NCI-H1105 treated with DMSO at 0.1 percent for 48 hours (cell line): ENCODE measurements around the gene CCL4.

Source experiments
- DNase-seq: peaks from one replicate; lab custom pipeline; 2025; lab: John Stamatoyannopoulos, UW

Gene CCL4

DNA sequence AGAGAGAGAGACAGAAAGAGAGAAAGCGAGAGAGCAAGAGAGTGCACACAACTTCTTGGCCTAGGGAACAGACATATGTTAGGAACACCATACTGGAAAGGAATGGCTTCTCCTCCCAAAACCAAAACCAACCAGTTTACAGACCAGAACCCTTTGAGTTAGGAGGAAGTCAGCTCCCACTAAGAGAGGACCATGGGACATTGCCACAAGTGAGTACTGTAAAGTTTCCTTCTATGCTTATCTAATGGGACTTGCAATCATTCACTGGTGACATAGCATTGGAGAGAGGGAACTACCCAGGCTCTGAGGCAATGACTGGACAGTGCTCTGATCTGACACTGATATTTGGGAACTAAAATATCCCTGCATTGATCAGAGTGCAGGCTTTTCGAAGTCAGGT lies 40.4 kb downstream of the CCL4 start:
- DNase-seq, result no peak

- DNase-seq, result no peak
Measured at GRCh38 chr17:36144981-36145729, 41.5 kb downstream of the CCL4 start.

DNA sequence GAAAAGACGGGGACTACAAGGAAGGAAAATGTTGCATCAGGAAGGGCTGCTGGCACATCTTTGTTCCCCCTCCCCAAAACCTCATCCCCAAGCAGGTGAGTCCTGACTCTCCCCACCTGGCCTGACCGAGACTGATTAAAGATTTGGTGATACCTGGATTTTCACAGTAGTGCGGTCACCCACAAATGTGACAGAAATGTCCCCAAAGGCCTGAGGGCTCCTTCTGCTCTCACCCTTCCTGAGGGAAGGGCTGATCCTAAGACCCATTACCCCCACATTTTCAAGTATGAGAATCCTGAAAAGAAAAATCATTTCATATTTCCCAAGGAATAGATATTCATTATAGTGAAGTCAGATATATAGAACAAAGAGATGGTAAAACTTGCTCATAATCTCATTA lies 44.0 kb downstream of the CCL4 start:
- no peak for DNase-seq

GRCh38 chr17:36148559-36149295 lies 45.1 kb downstream of the CCL4 start:
- peak; percentile 56 for DNase-seq

DNA sequence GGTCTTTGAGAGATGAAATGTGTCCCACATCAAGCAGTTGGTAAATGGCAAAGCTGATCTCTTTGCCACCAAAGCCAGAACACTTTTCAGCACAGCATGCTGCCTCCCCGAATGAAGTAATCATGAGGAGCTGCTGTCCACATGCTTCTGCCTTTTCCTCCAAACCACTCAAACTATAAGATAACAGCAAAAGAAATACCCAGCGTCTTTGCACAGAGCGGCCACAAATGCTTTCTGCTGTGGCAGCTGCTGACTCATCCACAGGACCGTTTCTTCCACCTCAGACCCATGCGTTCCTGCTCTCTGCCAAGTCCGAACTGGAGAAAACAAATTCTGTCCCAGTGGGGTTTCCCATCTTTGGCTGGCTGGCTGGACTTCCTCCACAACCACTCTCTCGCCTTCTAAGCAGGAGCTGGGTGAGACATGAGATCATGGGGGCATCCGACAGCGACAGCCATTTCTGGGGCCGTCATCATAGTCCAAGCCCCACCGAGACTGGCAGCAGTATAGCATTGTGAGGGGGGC lies 45.7 kb downstream of the CCL4 start:
- no peak for DNase-seq

DNA sequence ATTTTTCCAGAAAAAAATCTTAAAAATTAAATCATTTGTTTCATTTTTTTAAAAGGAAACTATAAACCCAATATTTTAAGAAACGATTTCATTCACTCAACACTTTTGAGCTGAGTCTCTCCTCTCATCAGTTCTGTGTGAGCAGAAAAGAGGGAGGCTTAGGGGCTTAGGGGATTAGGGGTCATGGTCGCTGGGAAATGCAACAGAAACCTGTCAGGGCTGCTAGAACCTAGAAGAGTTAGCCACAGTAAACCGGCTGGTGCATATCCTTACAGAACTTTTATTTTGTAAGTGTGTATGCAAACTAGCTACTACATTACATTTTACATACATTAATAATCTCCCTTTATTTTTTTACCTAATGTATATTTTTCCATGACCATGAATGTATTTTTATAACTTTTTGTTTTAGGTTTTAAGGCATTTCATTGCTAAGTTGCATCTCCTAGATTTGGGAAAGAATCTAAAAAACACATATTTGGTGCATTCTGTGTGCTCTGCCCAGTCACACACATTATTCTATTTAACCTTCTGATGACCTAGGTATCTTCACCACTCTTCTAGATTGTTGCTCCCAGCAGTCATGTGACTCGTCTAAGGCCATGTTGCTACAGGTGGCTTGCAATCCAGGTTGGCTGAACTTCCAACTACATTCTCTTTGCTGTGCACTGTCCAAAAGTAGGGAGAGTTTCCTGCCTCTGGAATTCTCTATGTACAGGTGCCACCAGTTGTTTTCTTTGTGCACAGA lies 48.4 kb downstream of the CCL4 start:
- no peak for DNase-seq

GRCh38 chr17:36152639-36153120 lies 49.1 kb downstream of the CCL4 start:
- no peak for DNase-seq

DNA sequence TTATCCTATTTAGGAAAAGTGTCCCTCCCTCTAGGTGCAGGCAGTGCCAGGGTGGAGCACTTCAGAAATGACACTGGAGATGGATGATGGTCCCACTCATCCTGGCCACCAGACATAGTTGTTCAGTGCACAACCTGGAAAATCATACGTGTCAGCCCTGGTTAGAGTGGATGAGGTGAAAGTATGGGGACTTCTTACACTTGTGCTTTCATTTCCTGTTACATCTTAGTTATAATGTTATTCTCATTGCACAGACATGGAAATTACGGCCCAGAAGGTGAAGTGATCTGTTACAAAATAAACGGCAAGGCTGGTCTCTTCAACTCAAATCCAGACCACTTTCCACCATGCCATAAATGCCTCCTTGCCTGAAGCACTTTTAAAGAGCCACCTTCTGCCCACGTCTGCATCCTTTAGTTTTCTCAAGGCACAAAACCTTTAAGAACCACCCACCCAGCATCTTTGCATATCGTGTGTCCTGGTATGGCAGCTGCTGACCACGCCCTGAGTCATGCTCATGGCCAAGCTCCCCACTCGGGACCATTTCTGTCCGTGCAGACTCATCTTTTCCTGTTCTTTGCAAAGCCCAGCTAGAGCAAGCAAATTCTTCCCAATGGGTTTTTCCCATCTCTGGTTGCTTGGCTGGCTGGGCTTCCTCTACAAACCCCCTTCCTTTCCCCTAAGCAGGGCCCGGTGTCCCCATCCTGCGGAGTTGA lies 50.4 kb downstream of the CCL4 start:
- no peak for DNase-seq
